GM04503 (cell line): ENCODE data around the gene PRPH.
"Not testable (repeated sequence)": the region's sequence is repeated elsewhere in the genome, so short reads cannot be mapped to it uniquely, and the experiment has no call there.

ENCODE experiments used
- DNase-seq: peaks from one replicate; pipeline ENCODE4 v3.0.0-alpha.2; 2012; ENCODE audit warnings: low read depth

PRPH gene

DNA sequence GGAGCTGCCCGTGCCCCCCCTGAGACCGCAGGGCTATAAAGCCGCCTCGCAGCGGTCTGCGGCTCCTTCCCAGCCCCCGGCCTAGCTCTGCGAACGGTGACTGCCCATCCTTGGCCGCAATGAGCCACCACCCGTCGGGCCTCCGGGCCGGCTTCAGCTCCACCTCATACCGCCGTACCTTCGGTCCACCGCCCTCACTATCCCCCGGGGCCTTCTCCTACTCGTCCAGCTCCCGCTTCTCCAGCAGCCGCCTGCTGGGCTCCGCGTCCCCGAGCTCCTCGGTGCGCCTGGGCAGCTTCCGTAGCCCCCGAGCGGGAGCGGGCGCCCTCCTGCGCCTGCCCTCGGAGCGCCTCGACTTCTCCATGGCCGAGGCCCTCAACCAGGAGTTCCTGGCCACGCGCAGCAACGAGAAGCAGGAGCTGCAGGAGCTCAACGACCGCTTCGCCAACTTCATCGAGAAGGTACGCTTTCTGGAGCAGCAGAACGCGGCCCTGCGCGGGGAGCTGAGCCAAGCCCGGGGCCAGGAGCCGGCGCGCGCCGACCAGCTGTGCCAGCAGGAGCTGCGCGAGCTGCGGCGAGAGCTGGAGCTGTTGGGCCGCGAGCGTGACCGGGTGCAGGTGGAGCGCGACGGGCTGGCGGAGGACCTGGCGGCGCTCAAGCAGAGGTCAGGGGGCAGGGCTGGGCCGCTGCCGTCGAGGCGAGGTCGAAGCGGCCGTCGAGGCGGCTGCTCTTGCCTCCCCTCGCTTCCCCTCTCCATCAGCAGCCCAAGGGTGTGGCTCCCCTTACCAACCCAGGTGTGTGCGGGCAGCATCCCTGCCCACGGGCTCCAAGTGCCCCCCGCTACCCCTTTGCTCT is at the start of gene PRPH:
Gene PRPH (plus strand): TSS at position 66 of the 855 bp plus-strand sequence. CDS start 54 bp downstream, at position 120.
- no peak for DNase-seq

GRCh38 chr12:49251357-49251756 is 43.6 kb upstream of the PRPH start:
- DNase-seq: no peak

DNA sequence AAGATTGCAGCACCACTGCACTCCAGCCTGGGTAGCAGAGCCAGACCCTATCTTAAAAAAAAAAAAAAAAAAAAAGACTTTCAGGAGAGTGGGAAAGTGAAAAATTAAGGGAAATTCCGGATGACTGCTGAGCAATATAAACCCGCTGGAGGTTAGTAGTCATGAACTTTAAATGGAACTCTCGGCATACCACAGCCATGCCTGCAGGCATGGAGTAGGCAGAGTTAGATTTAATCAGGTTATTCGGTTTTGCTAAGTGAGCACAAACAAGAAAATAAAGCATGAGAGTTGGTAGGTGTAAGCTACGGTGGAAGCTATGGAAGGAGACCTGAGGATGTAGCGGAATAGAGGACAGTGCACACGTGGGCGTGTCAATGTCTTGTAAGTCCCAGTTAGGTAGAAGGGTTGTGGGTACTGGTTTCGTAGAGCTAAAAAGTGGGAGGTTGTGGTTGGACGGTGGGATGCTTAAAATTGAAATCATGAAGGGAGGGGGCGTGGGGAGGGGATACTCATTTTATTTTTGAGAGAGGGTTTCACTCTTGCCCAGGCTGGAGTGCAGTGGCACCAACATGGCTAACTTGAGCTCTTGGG is 41.8 kb upstream of the PRPH start:
- no peak for DNase-seq

GRCh38 chr12:49255456-49255855 is 39.5 kb upstream of the PRPH start:
- not testable (repeated sequence) for DNase-seq

DNA sequence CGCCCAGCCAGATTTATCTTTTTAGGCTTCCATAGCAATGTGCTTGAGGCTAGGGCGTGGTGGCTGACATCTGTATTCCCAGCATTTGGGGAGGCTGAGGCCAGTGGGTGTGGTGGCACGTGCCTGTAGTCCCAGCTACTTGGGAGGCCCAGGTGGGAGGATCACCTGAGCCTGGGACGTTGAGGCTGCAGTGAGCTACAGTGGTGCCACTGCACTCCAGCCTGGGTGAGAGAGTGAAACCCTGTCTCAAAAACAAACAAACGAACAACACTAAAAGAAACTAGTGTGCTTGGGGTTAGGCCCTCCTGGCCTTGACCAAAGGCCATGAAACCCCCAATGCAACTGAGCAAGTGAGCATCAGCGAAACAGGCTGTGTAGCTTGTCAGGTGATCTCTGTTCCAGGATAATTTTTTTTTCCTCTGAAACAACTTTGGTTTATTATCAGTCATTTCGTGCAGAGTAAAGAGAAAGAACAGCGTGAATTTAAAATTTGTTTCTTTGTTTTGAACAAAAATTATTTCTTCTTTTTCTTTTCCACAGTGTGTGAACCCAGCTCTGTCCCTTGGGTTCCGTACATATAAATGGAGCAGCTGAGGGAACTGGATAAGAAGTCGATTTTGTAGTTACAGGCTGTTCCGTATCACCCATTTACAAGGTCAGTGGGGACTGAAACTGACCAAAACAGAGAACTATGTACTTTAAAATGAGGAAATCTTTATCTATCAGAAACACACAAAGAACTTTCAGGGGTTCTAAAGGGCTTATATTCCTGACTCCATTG is 38.9 kb upstream of the PRPH start:
- no peak for DNase-seq

DNA sequence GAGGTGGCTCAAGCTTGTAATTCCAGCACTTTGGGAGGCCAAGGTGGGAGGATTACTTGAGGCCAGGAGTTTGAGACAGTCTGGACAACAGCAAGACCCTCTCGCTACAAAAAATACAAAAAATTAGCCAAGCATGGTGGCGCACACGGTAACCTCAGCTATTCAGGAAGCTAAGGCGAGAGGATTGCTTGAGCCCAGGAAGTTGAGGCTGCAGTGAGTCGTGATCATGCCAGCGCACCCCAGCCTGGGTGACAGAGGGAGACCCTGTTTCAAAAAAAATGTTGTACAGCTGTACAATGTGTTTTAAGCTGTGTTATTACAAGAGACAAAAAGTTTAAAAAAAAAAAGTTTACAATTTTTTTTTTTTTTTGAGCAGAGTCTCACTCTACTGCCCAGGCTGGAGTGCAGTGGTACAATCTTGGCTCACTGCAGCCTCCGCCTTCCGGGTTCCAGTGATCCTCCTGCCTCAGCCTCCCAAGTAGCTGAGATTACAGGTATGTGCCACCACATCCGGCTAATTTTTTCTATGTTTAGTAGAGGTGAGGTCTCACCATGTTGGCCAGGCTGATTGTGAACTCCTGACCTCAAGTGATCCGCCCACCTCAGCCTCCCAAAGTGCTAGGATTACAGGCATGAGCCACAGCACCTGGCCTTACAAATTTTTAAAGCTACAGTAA is 37.3 kb upstream of the PRPH start:
- not testable (repeated sequence) for DNase-seq

- no peak for DNase-seq
Measured at GRCh38 chr12:49259452-49259851, 35.5 kb upstream of the PRPH start.

DNA sequence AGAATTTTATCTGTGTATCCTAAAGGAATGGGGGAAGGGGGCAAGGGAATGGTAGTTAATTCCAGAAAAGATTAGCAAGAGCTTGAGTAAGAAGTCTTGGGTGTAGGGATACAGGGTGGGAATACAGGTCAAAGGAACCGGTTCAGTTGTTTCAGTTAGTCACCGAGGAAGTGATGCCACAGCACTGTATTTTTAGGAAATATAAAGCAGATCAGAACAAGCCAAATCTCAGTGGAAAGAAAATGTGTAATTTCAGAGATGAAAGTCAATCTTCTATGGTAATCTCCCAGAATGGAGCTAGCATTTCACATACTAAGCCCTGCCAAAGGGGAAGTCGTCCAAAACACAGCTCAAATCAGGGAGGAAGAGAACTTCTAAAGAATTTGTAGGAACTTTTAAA is 34.8 kb upstream of the PRPH start:
- no peak for DNase-seq

- no peak for DNase-seq
Measured at GRCh38 chr12:49260571-49261363, 34.2 kb upstream of the PRPH start.

DNA sequence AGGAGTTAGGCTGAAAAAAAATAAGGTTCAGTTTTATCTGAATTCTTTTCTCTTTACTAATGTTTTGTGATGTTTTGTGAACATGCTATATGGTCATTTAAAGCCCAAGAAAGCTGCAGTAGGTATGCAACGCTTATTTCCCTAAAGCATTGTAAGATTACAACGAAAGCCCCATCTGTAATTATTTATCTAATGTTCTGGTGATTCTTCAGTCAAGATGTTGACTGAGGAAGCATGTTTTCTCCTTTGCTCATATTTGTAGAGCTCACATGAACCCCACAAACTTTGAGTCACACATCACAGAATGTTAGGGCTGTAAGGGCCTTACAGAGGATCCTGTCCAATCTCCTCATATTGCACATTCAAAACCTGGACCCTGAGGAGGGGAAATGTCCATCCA is 33.2 kb upstream of the PRPH start:
- DNase-seq: no peak

GRCh38 chr12:49263400-49263763 is 31.6 kb upstream of the PRPH start:
- DNase-seq: no peak

DNA sequence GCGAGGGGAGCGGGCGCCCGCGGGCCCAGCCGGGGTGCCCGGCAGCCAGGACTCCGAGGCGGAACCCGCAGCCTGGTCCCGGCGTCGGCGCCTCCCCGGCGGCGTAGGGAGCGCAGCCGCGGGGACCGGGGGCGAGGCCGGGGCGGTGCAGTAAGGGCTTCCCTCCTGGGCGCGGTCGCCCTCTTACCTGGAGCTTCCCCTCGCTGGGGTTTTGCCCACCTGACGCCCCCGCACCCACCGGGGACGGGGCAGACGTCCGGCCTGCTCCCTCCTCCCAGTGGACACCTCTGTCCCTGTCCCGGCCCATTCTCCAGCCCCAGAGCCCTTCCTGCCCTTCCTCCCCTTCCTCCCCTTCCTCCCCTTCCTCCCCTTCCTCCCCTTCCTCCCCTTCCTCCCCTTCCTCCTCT is 30.5 kb upstream of the PRPH start:
- no peak for DNase-seq

DNA sequence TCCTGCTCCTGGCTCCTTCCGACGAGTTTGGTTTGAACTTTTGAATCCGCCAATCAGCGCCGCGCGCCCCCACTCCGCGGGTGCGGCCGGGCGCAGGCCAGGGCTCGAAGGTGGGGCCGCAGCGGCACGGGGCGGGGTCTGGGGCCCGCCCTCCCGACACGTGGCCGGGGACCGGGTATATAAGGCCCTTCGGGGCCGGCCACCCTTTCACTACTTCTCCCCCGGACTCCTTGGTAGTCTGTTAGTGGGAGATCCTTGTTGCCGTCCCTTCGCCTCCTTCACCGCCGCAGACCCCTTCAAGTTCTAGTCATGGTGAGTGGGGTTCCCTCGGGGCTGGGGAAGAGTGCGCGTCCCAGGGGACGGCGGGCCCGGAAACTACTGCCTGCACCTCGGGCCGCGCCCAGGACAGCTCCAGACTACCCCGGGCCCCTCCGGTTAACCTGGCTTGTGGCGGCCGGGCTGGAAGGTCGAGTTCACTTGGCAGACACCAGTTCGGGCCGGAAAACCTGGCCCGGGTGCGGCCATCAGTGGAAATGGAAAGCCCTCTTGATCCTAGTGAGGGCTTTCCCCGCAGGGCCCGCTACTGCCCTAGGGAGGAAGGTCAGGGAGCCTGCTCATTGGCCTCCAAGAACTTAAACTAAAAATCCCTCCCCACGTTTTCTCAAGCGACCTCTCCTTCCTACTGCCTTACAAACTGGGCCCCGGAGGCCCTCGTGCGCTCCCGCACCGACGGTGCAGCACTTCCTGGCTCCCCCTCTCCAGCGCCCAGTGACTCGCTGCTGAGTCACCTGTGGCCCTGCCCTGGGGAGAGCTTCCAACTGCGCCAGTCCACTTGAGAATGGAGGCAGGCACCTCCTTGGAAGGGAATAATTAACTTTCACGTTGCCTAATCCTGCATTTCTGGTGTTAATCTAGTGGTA is 29.8 kb upstream of the PRPH start, which contains the start of gene TUBA1C:
Gene TUBA1C (plus strand): TSS at position 210 of the 920 bp plus-strand sequence. CDS start 100 bp downstream, at position 310.
- DNase-seq: peak; percentile 73

DNA sequence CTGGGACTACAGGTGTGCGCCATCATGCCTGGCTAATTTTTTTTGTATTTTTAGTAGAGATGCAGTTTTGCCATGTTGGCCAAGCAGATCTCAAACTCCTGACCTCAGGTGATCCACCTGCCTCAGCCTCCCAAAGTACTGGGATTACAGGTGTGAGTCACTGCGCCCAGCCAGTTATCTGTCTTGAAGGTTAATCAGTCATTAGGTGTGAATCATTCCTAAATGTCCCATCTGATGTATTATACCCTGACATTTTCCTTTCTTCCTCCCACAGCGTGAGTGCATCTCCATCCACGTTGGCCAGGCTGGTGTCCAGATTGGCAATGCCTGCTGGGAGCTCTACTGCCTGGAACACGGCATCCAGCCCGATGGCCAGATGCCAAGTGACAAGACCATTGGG is 25.8 kb upstream of the PRPH start:
- not testable (repeated sequence) for DNase-seq

DNA sequence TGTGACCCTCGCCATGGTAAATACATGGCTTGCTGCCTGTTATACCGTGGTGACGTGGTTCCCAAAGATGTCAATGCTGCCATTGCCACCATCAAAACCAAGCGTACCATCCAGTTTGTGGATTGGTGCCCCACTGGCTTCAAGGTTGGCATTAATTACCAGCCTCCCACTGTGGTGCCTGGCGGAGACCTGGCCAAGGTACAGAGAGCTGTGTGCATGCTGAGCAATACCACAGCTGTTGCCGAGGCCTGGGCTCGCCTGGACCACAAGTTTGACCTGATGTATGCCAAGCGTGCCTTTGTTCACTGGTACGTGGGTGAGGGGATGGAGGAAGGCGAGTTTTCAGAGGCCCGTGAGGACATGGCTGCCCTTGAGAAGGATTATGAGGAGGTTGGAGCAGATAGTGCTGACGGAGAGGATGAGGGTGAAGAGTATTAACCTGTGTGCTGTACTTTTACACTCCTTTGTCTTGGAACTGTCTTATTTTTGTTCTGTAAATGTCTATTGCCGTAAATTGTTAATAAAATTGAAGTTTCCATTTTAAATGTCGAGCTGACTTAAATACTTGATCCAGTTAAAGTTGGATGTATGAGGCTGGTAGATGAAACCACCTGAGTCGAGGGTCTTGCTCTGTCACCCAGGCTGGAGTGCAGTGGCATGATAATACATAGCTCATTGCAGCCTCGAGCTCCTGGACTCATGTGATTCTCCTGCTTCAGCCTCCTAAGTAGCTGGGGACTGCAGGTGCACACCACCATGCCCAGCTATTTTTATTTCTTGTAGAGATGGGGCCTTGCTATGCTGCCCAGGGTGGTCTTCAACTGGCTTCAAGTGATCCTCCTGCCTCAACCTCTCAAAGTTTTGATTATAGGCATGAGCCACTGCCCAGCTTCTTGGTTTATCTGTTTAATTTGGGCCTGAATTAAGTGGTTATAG is 21.9 kb upstream of the PRPH start:
- DNase-seq: no peak

- DNase-seq: no peak
Measured at GRCh38 chr12:49273726-49274395, 21.1 kb upstream of the PRPH start.

DNA sequence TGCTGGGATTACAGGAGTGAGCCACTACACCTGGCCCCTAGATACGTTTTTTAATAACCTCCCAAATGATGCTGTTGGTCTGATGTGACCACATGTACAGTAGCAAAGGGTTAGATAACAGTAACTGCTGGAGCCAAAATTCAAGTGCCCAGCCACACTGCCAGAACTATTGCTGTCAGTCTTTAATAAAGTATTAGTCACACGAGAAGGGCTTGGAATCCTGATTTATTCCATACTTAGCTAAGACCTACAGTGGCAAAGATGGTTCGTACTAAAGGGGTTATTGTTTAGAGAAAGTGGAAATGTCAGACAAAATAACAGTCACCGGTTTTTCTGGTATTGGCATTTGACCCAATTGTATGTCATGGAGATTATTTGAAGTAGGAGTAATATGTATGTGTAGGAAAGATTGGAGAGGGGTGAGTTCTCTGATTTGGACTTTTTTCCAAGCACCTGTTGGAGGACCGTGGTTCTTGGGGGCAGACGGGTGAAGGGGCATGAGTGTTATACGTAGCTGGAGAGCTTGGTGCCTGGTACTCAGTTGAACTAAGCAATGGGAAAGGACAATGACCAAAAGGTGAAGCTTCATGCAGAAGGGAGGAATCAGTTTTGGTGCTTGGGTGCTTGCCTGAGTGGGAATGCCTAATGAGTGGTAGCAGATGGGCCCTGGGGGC is 20.4 kb upstream of the PRPH start:
- no peak for DNase-seq
